ENCODE data around the gene CELF2.

Gene CELF2

DNA sequence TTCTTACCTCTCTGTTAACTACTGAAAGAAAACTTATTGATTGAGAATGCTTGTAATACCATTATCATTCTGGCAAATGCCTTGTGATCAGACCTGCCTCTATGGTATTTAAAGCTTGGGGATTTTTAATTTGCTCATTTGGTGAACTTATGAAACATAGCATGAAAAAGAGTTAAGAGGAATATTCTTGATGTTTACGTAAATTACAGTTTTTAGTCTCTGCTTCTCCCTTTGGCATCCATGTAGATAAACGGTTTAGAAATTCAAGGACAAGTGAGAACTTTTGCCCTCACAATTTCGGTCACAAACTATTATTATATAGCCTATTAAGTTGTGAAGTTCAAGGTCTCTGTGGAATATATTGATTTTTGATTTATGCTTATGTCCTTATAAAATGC lies 11.2 kb upstream of the CELF2 start:
- Histone ChIP-seq H3K9ac (no peak overlapping the region), H3K4me2 (ENCODE audit: low read length) (no peak overlapping the region), H3K4me1 (no peaks in the 10 kb centered on the region), H3K27me3 (ENCODE audit: control insufficient read depth, insufficient read depth, low read length) (no peaks in the 10 kb centered on the region), H3K36me3 (ENCODE audit: control insufficient read depth, insufficient read depth, low read length) (no peaks in the 10 kb centered on the region), H3K27ac (no peak overlapping the region), H2AFZ (no peak overlapping the region), H3K79me2 (no peaks in the 10 kb centered on the region), H3K4me3 (ENCODE audit: low read depth, low read length) (no peak overlapping the region), H3K9me3 (ENCODE audit: control insufficient read depth, low read length) (no peaks in the 10 kb centered on the region)
- TF ChIP-seq, protein P1, sequence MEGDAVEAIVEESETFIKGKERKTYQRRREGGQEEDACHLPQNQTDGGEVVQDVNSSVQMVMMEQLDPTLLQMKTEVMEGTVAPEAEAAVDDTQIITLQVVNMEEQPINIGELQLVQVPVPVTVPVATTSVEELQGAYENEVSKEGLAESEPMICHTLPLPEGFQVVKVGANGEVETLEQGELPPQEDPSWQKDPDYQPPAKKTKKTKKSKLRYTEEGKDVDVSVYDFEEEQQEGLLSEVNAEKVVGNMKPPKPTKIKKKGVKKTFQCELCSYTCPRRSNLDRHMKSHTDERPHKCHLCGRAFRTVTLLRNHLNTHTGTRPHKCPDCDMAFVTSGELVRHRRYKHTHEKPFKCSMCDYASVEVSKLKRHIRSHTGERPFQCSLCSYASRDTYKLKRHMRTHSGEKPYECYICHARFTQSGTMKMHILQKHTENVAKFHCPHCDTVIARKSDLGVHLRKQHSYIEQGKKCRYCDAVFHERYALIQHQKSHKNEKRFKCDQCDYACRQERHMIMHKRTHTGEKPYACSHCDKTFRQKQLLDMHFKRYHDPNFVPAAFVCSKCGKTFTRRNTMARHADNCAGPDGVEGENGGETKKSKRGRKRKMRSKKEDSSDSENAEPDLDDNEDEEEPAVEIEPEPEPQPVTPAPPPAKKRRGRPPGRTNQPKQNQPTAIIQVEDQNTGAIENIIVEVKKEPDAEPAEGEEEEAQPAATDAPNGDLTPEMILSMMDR (IDR thresholded peaks at IDR 0.05), result no peak

DNA sequence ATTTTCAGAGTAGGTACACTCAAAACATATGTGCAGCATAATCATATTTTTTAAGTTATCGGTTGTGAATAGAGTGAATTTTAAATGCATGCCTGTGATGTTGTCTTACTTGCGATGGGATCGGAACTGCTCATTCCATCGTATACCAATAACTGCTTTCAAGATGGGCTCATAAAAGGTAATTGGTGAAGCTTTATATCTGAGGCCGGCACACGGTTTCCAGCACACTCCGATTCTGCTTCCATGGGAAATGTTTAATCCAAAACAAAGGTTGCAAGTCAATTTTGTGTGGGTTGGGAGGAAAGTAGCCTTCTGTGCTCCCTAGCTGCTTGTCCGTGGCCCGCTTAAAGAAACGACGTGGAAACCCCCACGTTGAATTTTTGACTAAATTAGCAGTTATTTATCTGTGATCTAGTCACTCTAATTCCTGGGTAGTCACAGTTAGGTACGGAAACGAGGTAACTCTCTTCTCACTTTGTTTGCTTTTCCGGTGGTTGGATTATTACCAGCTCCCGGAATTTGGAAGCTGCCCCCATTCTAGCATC lies 10.1 kb upstream of the CELF2 start:
- Histone ChIP-seq H2AFZ (no peak overlapping the region), H3K27me3 (ENCODE audit: control insufficient read depth, insufficient read depth, low read length) (no peaks in the 10 kb centered on the region), H3K9me3 (ENCODE audit: control insufficient read depth, low read length) (no peaks in the 10 kb centered on the region), H3K27ac (no peak overlapping the region), H3K4me3 (ENCODE audit: low read depth, low read length) (no peak overlapping the region), H3K4me2 (ENCODE audit: low read length) (no peak overlapping the region), H3K4me1 (no peaks in the 10 kb centered on the region), H3K9ac (no peak overlapping the region), H3K36me3 (ENCODE audit: control insufficient read depth, insufficient read depth, low read length) (no peaks in the 10 kb centered on the region), H3K79me2 (no peaks in the 10 kb centered on the region)
- TF ChIP-seq, protein P1 (IDR thresholded peaks at IDR 0.05), result no peak

DNA sequence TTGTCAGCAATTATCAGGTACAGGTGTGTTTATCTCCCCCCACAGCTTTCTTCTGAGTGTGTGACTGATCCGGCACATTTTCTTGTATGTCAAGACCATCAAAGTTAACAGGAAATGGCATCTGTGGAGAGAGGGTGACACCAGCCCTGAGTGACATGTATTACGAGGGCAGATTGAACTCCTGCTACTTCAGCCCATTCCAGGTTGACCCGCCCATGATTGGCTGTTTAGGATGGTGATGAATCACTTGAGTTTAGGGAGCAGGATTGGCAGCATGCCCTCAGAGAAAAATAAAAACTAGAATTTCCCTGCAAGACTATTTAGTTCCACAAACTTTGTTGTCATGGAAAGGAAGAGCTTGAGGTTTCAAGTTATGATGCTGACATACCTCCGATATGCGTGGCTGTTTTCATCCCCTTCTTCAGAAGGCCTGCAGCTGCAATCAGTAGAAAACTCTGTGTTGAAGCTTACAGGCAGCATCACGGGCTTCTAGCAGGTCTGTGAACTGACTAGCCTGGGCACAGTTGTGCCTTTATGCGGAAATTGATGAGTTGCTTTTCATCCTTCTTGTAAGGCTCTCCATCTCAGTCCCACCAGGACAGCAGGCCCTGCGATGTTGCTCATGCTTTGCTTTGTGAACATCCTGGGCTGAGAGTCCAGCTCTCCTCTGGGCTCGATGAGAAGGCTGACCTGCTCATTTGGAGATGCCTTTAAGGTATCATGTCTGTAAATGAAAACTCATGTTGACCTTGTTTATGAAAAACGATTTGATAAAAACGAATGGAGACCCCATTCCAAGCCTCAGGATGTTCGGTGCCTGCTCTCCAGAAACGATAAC lies 8.0 kb upstream of the CELF2 start:
- Histone ChIP-seq H2AFZ (no peak overlapping the region), H3K9ac (no peak overlapping the region), H3K4me1 (no peaks in the 10 kb centered on the region), H3K36me3 (ENCODE audit: control insufficient read depth, insufficient read depth, low read length) (no peaks in the 10 kb centered on the region), H3K9me3 (ENCODE audit: control insufficient read depth, low read length) (no peaks in the 10 kb centered on the region), H3K27ac (no peak overlapping the region), H3K27me3 (ENCODE audit: control insufficient read depth, insufficient read depth, low read length) (no peaks in the 10 kb centered on the region), H3K79me2 (no peaks in the 10 kb centered on the region), H3K4me3 (ENCODE audit: low read depth, low read length) (no peak overlapping the region), H3K4me2 (ENCODE audit: low read length) (no peak overlapping the region)
- TF ChIP-seq, protein P1 (IDR thresholded peaks at IDR 0.05), result no peak

DNA sequence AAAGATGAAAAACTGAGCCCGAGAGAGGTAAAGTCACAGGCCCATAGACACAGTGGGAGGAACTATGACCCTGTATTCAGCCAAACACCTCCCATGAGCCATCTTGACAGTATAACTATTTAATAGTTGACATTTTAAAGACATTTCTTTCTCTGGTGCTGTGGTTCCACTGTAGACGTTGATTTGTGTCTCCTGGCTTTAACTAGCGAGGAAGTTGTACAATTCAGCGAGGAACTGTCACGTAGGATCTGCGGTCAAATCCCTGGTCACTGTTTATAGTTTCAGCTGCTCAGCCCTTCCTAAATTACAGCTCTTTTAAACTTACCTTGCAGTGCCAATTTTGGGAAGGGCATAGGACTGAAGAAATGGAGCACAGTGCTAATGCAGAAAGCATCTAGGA lies 7.1 kb upstream of the CELF2 start:
- Histone ChIP-seq H3K27ac (no peak overlapping the region), H3K4me3 (ENCODE audit: low read depth, low read length) (no peak overlapping the region), H3K4me2 (ENCODE audit: low read length) (no peak overlapping the region), H3K9ac (no peak overlapping the region), H3K4me1 (no peaks in the 10 kb centered on the region), H3K36me3 (ENCODE audit: control insufficient read depth, insufficient read depth, low read length) (no peaks in the 10 kb centered on the region), H3K79me2 (no peaks in the 10 kb centered on the region), H3K27me3 (ENCODE audit: control insufficient read depth, insufficient read depth, low read length) (no peaks in the 10 kb centered on the region), H3K9me3 (ENCODE audit: control insufficient read depth, low read length) (no peaks in the 10 kb centered on the region), H2AFZ (no peak overlapping the region)
- TF ChIP-seq, protein P1 (IDR thresholded peaks at IDR 0.05), result no peak

DNA sequence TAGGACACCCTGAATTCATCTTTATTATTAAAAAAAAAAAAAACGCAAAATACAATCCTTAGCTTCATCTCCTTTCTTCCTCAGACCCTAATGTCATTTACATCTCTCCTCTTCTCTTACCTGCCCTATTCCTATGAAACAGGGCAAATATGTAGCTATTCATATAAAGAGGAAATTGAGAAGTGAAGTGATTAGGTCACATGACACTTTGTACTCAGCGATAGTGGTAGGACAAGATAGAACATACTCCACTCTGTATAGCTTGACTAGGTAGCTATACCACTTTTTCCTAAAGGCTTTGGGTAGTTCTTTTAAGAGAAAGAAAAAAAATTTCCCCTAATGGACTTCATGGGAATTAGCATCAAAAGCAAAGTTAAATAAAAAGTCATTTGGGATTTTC lies 6.2 kb upstream of the CELF2 start:
- Histone ChIP-seq H3K79me2 (no peaks in the 10 kb centered on the region), H3K9me3 (ENCODE audit: control insufficient read depth, low read length) (no peaks in the 10 kb centered on the region), H3K4me2 (ENCODE audit: low read length) (no peak overlapping the region), H3K36me3 (ENCODE audit: control insufficient read depth, insufficient read depth, low read length) (no peaks in the 10 kb centered on the region), H3K4me1 (no peaks in the 10 kb centered on the region), H3K4me3 (ENCODE audit: low read depth, low read length) (no peak overlapping the region), H3K27me3 (ENCODE audit: control insufficient read depth, insufficient read depth, low read length) (no peaks in the 10 kb centered on the region), H3K9ac (no peak overlapping the region), H3K27ac (no peak overlapping the region), H2AFZ (no peak overlapping the region)
- TF ChIP-seq, protein P1 (IDR thresholded peaks at IDR 0.05), result no peak

Measured in parathyroid adenoma (tissue), 2 donors.